Panc1 (cell line): Measurements from ENCODE around the gene CPA2. TPM values are rescaled to one million over a fixed set of nuclear protein-coding genes. Genes with fewer than 3 reads are reported as not detected.

ENCODE experiments used
- ATAC-seq: fragments of 200-7000 bp; cut with Tn5 transposase; 2 replicates; pipeline ENCODE4 v1.9.1; 2020; ENCODE audit warnings: mild to moderate bottlenecking, moderate library complexity
- BruUV-seq: library from RNA; stranded (reverse); fragments of 400-500 nt; replicated peaks from 2 replicates; lab custom pipeline; 2021; lab: Mats Ljungman, UMichigan
- CTCF ChIA-PET: fragments of 300-600 bp; sonication (Branson Sonifier 250); formaldehyde crosslinking; loops from one replicate; lab custom pipeline; 2022; ENCODE audit warnings: antibody characterized with exemption; lab: Charles Lee
- POLR2A ChIA-PET: fragments of 300-600 bp; sonication (Branson Sonifier 250); formaldehyde crosslinking; loops from one replicate; lab custom pipeline; 2022; ENCODE audit warnings: antibody characterized with exemption; lab: Charles Lee
- DNase-seq: peaks from one replicate; pipeline ENCODE4 v3.0.0-alpha.2; 2010; ENCODE audit warnings: low read depth, low spot score
- H3K27ac ChIP-seq: 2 replicates; pipeline ENCODE4 v1.5.1; 2011; ENCODE audit warnings: mild to moderate bottlenecking, low read length, inconsistent platforms
- H3K27me3 ChIP-seq: fragments of 200-500 bp; sonication (Bioruptor generic); 2 replicates; pipeline ENCODE4 v1.6.0; 2014; ENCODE audit warnings: low read length, inconsistent platforms; ENCODE audit not compliant: control insufficient read depth, insufficient read depth
- H3K36me3 ChIP-seq: fragments of 200-500 bp; sonication (Bioruptor generic); 2 replicates; pipeline ENCODE4 v1.5.1; 2014; ENCODE audit warnings: inconsistent platforms, mild to moderate bottlenecking, low read length, moderate library complexity; ENCODE audit not compliant: control insufficient read depth, insufficient read depth
- H3K4me1 ChIP-seq: 2 replicates; pipeline ENCODE4 v1.5.1; 2011; ENCODE audit warnings: inconsistent platforms, mild to moderate bottlenecking, low read length, moderate library complexity; ENCODE audit not compliant: control insufficient read depth, insufficient read depth
- H3K4me3 ChIP-seq, 2 experiments: 2 replicates each; pipeline ENCODE4 v1.5.1; 2011 to 2012; ENCODE audit warnings: low read depth in 2 of 2, low read length in 2 of 2, mild to moderate bottlenecking in 2 of 2, inconsistent platforms in 1 of 2, moderate library complexity in 1 of 2
- H3K9me3 ChIP-seq: fragments of 200-500 bp; sonication (Bioruptor generic); 2 replicates; pipeline ENCODE4 v1.5.1; 2014; ENCODE audit warnings: low read depth, mild to moderate bottlenecking, inconsistent platforms, low read length, moderate library complexity; ENCODE audit not compliant: control insufficient read depth, insufficient read depth
- POLR2AphosphoS5 ChIP-seq: IDR thresholded peaks from 2 replicates; pipeline ENCODE4 v1.6.1; 2012; ENCODE audit warnings: mild to moderate bottlenecking, low read depth, low read length, moderate library complexity
- SIN3A ChIP-seq: IDR thresholded peaks from 2 replicates; pipeline ENCODE4 v1.6.1; 2012; ENCODE audit warnings: low read depth, mild to moderate bottlenecking, low read length, moderate library complexity, borderline replicate concordance; ENCODE audit not compliant: insufficient read depth
- TCF7L2 ChIP-seq: IDR thresholded peaks from 2 replicates; pipeline ENCODE4 v1.6.1; 2011; ENCODE audit warnings: mild to moderate bottlenecking, low read depth, low read length, inconsistent platforms
- in situ Hi-C: cut with HindIII; loops from 2 replicates; pipeline ENCODE4 v1.10.0; 2016; ENCODE audit warnings: low sequenced_read_pairs, low pct_unique_long_range_greater_than_20kb
- intact Hi-C: fragments of 100-400 bp; cut with micrococcal nuclease; formaldehyde crosslinking; loops from one replicate; pipeline ENCODE4 v1.10.0; 2022; ENCODE audit not compliant: unreplicated experiment
- total RNA-seq: library from RNA; stranded (reverse); gene quantifications from one replicate; pipeline ENCODE4 v1.2.1, GENCODE V29; 2021; ENCODE audit not compliant: unreplicated experiment
- TF ChIP-seq, protein P1 (sequence below), 2 experiments: IDR thresholded peaks; 2 replicates each; pipeline ENCODE4 v1.6.1; 2011 to 2012; ENCODE audit warnings: low read depth in 2 of 2, control low read depth in 1 of 2, low read length in 1 of 2, mild to moderate bottlenecking in 1 of 2, moderate library complexity in 1 of 2; ENCODE audit not compliant: insufficient read depth in 1 of 2
- TF ChIP-seq, protein P2 (sequence below): fragments of 450-650 bp; IDR thresholded peaks from 2 replicates; pipeline ENCODE4 v1.5.1; 2017; ENCODE audit warnings: mild to moderate bottlenecking

The CPA2 gene
- total RNA-seq, 1 experiment from 2014 or later = 0.87 TPM

DNA sequence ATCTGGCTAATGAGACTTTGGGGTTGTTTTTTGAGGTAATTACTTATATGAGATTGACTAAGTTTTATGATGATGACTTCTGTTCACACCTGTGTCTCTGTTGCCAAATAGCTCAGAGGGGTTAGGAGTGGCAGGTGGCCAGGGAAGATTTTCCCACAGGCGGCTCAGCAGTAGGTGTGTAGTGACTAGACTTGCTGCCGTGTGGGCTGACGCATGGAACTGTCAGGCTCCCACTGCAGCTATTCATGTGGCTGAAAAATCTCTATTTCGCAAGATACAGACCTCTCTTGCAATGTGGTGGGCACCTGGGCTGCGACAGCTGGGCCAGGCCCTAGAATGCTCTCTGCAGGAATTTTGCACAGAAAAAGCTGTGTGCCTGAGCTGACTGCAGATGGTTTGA is 27.7 kb downstream of the CPA2 start:
- ATAC-seq (no peak), DNase-seq (no peak)
- Histone ChIP-seq H3K9me3 (no peaks in the 10 kb centered on the region; the same call in 1 of the 2 replicates), H3K27me3 (no peaks in the 10 kb centered on the region), H3K4me3 (no peak overlapping the region), H3K27ac (no peak overlapping the region), H3K36me3 (no peaks in the 10 kb centered on the region), H3K4me1 (no peaks in the 10 kb centered on the region)
- TF ChIP-seq, protein P1, sequence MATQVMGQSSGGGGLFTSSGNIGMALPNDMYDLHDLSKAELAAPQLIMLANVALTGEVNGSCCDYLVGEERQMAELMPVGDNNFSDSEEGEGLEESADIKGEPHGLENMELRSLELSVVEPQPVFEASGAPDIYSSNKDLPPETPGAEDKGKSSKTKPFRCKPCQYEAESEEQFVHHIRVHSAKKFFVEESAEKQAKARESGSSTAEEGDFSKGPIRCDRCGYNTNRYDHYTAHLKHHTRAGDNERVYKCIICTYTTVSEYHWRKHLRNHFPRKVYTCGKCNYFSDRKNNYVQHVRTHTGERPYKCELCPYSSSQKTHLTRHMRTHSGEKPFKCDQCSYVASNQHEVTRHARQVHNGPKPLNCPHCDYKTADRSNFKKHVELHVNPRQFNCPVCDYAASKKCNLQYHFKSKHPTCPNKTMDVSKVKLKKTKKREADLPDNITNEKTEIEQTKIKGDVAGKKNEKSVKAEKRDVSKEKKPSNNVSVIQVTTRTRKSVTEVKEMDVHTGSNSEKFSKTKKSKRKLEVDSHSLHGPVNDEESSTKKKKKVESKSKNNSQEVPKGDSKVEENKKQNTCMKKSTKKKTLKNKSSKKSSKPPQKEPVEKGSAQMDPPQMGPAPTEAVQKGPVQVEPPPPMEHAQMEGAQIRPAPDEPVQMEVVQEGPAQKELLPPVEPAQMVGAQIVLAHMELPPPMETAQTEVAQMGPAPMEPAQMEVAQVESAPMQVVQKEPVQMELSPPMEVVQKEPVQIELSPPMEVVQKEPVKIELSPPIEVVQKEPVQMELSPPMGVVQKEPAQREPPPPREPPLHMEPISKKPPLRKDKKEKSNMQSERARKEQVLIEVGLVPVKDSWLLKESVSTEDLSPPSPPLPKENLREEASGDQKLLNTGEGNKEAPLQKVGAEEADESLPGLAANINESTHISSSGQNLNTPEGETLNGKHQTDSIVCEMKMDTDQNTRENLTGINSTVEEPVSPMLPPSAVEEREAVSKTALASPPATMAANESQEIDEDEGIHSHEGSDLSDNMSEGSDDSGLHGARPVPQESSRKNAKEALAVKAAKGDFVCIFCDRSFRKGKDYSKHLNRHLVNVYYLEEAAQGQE (IDR thresholded peaks at IDR 0.05; ENCODE audit: insufficient read depth in 1 of 2, low read depth in 2 of 2, low read length in 1 of 2) = no peak
- TF ChIP-seq TCF7L2 = no peak
- TF ChIP-seq, protein P2, sequence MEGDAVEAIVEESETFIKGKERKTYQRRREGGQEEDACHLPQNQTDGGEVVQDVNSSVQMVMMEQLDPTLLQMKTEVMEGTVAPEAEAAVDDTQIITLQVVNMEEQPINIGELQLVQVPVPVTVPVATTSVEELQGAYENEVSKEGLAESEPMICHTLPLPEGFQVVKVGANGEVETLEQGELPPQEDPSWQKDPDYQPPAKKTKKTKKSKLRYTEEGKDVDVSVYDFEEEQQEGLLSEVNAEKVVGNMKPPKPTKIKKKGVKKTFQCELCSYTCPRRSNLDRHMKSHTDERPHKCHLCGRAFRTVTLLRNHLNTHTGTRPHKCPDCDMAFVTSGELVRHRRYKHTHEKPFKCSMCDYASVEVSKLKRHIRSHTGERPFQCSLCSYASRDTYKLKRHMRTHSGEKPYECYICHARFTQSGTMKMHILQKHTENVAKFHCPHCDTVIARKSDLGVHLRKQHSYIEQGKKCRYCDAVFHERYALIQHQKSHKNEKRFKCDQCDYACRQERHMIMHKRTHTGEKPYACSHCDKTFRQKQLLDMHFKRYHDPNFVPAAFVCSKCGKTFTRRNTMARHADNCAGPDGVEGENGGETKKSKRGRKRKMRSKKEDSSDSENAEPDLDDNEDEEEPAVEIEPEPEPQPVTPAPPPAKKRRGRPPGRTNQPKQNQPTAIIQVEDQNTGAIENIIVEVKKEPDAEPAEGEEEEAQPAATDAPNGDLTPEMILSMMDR = no peak
- no peak for TF ChIP-seq SIN3A
- TF ChIP-seq POLR2AphosphoS5 = no peak
- ChIA-PET POLR2A (no interaction called here), CTCF (no interaction called here)
- in situ Hi-C loops (no loop called here), intact Hi-C loops (no loop called here)
- no TSS peak for BruUV-seq

DNA sequence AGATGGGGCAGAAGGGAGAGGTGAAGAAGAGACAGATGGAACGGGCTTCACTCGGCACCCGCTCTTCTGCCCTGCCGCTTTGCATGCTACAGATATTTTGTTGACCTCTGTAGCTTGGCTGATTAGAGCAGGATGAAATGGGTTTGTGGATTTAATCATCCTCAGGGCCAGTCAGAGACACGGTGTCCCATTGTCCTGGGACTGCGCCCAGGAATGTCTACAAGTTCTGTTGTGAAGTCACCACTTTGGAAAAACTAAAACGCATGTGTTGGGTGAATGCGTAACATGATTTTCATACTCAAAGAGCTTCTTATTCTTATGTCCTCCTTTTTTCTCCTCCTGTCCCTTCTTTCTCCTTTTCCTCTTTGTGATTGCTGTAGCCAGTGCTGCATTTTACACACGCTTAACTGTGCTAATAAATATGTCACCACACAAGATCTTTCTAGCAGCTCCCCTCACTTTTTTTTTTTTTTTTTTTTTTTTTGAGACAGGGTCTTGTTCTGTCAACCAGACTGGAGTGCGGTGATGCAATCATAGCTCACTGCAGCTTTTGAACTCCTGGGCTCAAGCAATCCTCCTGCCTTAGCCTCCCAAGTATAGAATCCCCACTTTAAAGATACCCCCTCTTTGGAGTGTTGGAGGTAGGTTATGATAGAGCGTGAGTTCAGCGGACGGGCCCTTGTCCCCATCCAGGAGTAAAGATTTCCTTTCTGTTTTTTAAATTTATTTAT is 29.7 kb downstream of the CPA2 start:
- Histone ChIP-seq H3K36me3 (no peaks in the 10 kb centered on the region), H3K27me3 (no peaks in the 10 kb centered on the region), H3K4me3 (no peak overlapping the region), H3K9me3 (no peaks in the 10 kb centered on the region; the same call in 1 of the 2 replicates), H3K4me1 (no peaks in the 10 kb centered on the region), H3K27ac (no peak overlapping the region)
- TF ChIP-seq, protein P1 (IDR thresholded peaks at IDR 0.05; ENCODE audit: insufficient read depth in 1 of 2, low read depth in 2 of 2, low read length in 1 of 2) = no peak
- no peak for TF ChIP-seq TCF7L2
- TF ChIP-seq POLR2AphosphoS5 = no peak
- no peak for TF ChIP-seq SIN3A
- TF ChIP-seq, protein P2 = no peak
- intact Hi-C loops = no loop called here
- ATAC-seq = no peak
- CTCF ChIA-PET = interaction anchor here (0.6 kb wide), 3 partner anchors 19 to 328 kb away, joined by 3 to 6 read pairs (median 5); no protein-coding TSS in a partner anchor
- no peak for DNase-seq
- BruUV-seq = no TSS peak
- in situ Hi-C loops = no loop called here
- POLR2A ChIA-PET = no interaction called here
